ENCODE data around the gene CASP1.
"Not testable (repeated sequence)": the region's sequence is repeated elsewhere in the genome, so short reads cannot be mapped to it uniquely, and the experiment has no call there.

CASP1 gene

DNA sequence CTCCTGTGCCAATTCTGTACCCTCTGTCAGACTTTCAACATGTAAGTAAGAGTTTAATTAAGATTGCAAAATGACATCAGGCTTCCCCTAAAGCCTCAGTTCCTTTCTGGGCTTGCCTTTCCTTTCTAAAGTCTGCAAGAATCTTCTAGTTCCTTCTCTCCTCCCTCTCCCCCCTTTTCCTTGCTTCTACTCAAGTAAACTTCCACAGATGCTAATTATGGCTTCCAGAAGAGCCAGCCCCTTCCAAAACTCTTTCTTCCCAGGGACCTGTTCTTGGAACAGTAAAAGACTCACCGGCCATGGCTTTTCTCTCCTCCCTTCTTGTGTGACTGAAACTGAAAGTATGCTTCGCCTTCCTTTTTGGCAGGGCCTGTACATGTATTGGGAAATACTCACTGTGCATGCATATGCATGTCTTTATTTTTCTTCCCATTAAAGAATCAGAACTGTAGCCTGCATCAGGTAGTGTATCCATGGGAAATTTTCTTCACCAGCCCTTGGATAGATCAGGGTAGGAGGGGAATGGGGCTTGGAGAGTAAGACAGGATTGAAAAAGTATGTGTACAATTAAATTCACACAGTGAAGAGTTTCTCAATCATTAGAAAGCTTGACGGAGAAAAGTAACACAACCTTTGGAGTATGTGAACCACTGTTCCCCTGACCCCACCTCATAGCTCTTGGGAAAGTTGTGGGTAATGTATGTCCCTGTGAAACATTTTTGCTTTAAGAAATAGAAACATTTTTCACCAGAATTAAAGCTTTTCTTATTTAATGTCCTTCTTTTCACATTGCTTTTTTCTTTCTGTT lies at the start of gene CASP1:
CASP1 (minus strand) TSS at position 332 of the 808 bp plus-strand sequence; CDS start at position 301, 31 bp downstream.
- H3K4me3 ChIP-seq (ENCODE audit: low read length): peak within 1 kb of the TSS; percentile 56
- H3K9ac ChIP-seq (ENCODE audit: low read length): no peak within 1 kb of the TSS
- no peaks in the 10 kb centered on the region for H3K36me3 ChIP-seq (replicated peaks; ENCODE audit: low read depth, low read length)
- peaks cover 8% of the 10 kb centered on the region for H3K4me1 ChIP-seq (ENCODE audit: low read length)
- H3K4me2 ChIP-seq (ENCODE audit: low read length): peak within 1 kb of the TSS; percentile 68
- no peak for TF ChIP-seq EZH2phosphoT487 (IDR thresholded peaks at IDR 0.05; ENCODE audit: low read depth)
- TF ChIP-seq, protein P1, sequence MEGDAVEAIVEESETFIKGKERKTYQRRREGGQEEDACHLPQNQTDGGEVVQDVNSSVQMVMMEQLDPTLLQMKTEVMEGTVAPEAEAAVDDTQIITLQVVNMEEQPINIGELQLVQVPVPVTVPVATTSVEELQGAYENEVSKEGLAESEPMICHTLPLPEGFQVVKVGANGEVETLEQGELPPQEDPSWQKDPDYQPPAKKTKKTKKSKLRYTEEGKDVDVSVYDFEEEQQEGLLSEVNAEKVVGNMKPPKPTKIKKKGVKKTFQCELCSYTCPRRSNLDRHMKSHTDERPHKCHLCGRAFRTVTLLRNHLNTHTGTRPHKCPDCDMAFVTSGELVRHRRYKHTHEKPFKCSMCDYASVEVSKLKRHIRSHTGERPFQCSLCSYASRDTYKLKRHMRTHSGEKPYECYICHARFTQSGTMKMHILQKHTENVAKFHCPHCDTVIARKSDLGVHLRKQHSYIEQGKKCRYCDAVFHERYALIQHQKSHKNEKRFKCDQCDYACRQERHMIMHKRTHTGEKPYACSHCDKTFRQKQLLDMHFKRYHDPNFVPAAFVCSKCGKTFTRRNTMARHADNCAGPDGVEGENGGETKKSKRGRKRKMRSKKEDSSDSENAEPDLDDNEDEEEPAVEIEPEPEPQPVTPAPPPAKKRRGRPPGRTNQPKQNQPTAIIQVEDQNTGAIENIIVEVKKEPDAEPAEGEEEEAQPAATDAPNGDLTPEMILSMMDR (IDR thresholded peaks at IDR 0.05; ENCODE audit: low read depth, low read length): no peak
- no peak within 1 kb of the TSS for H3K27ac ChIP-seq (ENCODE audit: low read length)
- no peaks in the 10 kb centered on the region for H3K9me3 ChIP-seq (ENCODE audit: insufficient read depth, low read length)
- H3K79me2 ChIP-seq (ENCODE audit: low read length): no peaks in the 10 kb centered on the region
- no peaks in the 10 kb centered on the region for H4K20me1 ChIP-seq (ENCODE audit: insufficient read depth, low read length)
- no peaks in the 10 kb centered on the region for H3K27me3 ChIP-seq (ENCODE audit: low read depth, low read length)
- H2AFZ ChIP-seq (ENCODE audit: low read depth, low read length): peak within 1 kb of the TSS; percentile 74; the same call in 1 of the 2 replicates

DNA sequence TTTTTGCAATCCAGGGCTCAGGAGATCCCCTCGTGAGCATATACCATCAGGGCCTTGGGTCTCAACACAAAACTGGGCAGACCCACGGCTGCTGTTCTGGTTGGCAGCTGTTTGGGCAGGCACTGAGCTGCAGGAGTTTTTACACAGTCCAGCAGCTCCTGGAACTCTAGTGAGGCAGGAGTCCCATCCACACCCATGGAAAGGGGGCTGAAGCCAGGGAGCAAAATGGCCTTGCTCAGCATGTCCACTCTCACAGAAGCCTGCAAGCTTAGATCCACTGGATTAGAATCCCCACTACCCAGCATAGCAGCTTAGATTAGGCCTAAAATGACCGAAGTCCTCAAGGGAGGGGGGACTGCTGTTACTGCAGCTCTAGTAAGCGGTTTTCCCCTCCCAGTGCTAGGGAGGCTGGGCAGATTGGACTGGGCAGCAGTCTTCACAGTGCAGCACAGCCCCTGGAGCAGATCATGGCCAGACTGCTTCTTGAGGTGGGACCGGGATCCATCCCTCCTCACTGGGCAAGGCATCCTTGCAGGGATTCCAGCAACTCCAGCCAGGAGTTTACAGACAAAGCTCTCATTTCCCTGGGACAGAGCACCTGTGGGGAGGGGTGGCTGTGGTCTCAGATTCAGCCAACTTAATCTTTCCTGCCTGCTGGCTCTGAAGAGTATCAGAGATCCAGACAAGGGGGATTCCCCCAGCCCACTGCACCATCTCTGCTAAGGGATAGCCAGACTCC lies 46.6 kb upstream of the CASP1 start:
- H4K20me1 ChIP-seq (ENCODE audit: insufficient read depth, low read length): no peaks in the 10 kb centered on the region
- H3K9ac ChIP-seq (ENCODE audit: low read length): no peak overlapping the region
- H3K4me2 ChIP-seq (ENCODE audit: low read length): no peak overlapping the region
- no peak overlapping the region for H3K4me3 ChIP-seq (ENCODE audit: low read length)
- H3K4me1 ChIP-seq (ENCODE audit: low read length): no peaks in the 10 kb centered on the region
- no peaks in the 10 kb centered on the region for H3K27me3 ChIP-seq (ENCODE audit: low read depth, low read length)
- H3K36me3 ChIP-seq (replicated peaks; ENCODE audit: low read depth, low read length): no peaks in the 10 kb centered on the region
- no peaks in the 10 kb centered on the region for H3K79me2 ChIP-seq (ENCODE audit: low read length)
- TF ChIP-seq, protein P1 (IDR thresholded peaks at IDR 0.05; ENCODE audit: low read depth, low read length): no peak
- TF ChIP-seq EZH2phosphoT487 (IDR thresholded peaks at IDR 0.05; ENCODE audit: low read depth): no peak
- no peak overlapping the region for H2AFZ ChIP-seq (ENCODE audit: low read depth, low read length)
- no peak overlapping the region for H3K27ac ChIP-seq (ENCODE audit: low read length)
- no peaks in the 10 kb centered on the region for H3K9me3 ChIP-seq (ENCODE audit: insufficient read depth, low read length)

DNA sequence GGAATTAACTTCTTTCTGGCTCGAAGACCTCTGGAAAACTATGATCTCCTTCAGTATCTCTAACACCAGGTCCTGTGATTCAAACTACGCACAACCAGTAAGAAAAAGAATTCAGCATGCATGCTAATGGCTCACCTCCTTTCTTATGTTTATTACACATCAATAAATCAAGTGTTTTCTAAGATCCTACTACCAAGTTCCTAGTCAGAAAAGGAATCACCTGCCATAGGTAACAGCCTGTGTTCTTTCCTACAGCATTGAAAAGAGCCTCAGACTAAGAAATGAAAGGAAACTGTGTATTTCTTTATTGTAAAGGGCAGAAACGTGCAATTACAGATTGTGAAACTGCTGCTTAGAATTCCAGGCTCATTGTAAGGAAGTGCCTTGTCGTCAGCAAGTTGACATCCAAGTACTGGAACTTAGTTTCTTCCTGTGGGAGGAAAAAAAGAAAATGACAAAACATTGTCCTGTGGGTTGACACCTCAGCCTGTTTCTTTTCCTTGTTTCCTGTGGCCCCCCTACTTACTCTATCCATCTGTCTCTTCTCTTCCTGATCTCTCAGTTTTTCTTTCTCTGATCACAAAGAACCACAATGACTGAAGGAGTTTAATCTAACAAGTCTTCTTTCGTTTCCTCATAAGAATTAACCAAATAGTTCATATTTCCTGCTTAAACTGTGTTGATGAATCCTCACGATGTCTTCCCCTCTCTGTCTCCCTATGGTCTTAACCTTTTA lies 45.4 kb upstream of the CASP1 start:
- H3K9me3 ChIP-seq (ENCODE audit: insufficient read depth, low read length); H3K36me3 ChIP-seq (replicated peaks; ENCODE audit: low read depth, low read length); H3K4me1 ChIP-seq (ENCODE audit: low read length); H2AFZ ChIP-seq (ENCODE audit: low read depth, low read length); H3K9ac ChIP-seq (ENCODE audit: low read length); H3K4me2 ChIP-seq (ENCODE audit: low read length); H3K79me2 ChIP-seq (ENCODE audit: low read length); H3K27me3 ChIP-seq (ENCODE audit: low read depth, low read length); H3K4me3 ChIP-seq (ENCODE audit: low read length); H4K20me1 ChIP-seq (ENCODE audit: insufficient read depth, low read length); H3K27ac ChIP-seq (ENCODE audit: low read length): not testable (repeated sequence)

DNA sequence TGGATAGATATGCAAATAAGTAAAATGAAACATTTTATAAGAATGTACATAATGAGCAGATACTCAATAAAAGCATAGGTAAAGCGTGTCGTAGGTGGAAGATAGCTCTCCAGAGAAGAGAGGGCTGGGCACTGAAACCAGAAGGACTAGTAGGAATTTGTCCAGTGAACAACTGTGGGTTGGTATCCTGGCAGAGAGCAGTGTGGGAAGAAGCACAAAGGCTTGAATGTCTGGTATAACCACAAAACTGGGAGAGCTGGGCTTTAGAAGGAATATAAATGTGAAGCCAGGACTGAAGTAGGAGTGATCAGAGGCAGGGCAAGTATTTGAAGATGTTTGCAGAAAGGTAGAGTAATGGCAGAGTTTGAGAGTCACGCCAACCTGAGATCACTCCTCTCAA lies 43.3 kb upstream of the CASP1 start:
- TF ChIP-seq, protein P1 (IDR thresholded peaks at IDR 0.05; ENCODE audit: low read depth, low read length): no peak
- no peak for TF ChIP-seq EZH2phosphoT487 (IDR thresholded peaks at IDR 0.05; ENCODE audit: low read depth)
- Histone ChIP-seq H3K27ac (ENCODE audit: low read length) (no peak overlapping the region), H3K36me3 (replicated peaks; ENCODE audit: low read depth, low read length) (no peaks in the 10 kb centered on the region), H3K4me1 (ENCODE audit: low read length) (no peaks in the 10 kb centered on the region), H2AFZ (ENCODE audit: low read depth, low read length) (no peak overlapping the region), H3K9me3 (ENCODE audit: insufficient read depth, low read length) (no peaks in the 10 kb centered on the region), H3K4me2 (ENCODE audit: low read length) (no peak overlapping the region), H4K20me1 (ENCODE audit: insufficient read depth, low read length) (no peaks in the 10 kb centered on the region), H3K9ac (ENCODE audit: low read length) (no peak overlapping the region), H3K4me3 (ENCODE audit: low read length) (no peak overlapping the region), H3K27me3 (ENCODE audit: low read depth, low read length) (no peaks in the 10 kb centered on the region), H3K79me2 (ENCODE audit: low read length) (no peaks in the 10 kb centered on the region)

DNA sequence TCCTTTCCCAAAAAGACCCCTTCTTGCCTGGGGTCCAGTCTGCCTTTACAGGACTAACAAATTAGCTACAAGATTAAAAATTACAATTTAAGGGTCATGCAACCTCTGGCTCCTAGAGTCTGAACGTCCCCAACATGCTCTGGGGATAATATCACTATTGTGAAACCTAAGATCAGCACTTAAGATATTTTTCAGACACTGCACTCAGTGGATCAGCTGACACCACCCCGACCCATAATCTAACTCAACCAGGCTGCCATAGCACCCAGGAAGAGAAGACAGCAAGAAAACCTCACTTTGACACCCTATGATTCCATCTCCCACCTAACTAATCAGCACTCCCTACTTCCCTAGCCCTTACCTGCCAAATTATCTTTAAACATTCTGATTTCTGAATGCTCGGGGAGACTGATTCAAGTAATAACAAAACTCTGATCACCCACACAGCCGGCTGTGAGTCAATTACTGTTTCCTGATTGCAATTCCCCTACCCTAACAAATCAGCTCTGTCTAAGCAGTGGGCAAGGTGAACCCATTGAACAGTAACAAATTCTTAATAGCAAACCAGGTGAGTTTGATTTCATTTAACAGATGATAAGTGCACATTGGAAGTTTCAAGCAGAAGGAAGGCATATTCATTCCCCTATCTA lies 42.3 kb upstream of the CASP1 start:
- not testable (repeated sequence) for H3K4me1 ChIP-seq (ENCODE audit: low read length); H4K20me1 ChIP-seq (ENCODE audit: insufficient read depth, low read length); H3K79me2 ChIP-seq (ENCODE audit: low read length); H3K4me3 ChIP-seq (ENCODE audit: low read length); H3K36me3 ChIP-seq (replicated peaks; ENCODE audit: low read depth, low read length); H2AFZ ChIP-seq (ENCODE audit: low read depth, low read length); H3K27me3 ChIP-seq (ENCODE audit: low read depth, low read length); H3K27ac ChIP-seq (ENCODE audit: low read length); H3K4me2 ChIP-seq (ENCODE audit: low read length); H3K9ac ChIP-seq (ENCODE audit: low read length); H3K9me3 ChIP-seq (ENCODE audit: insufficient read depth, low read length)
